Right cardiac atrium (tissue), 5 donors: ENCODE results near the gene STAP1. TPM values are rescaled to one million over a fixed set of nuclear protein-coding genes. Genes with fewer than 3 reads are reported as not detected.
A peak's percentile ranks its signal among the peaks of the same experiment; 100 is the strongest.
"Not testable (repeated sequence)": the region's sequence is repeated elsewhere in the genome, so short reads cannot be mapped to it uniquely, and the experiment has no call there.

Experiments
- ATAC-seq, 2 donors: fragments of 200-7000 bp; cut with Tn5 transposase; one replicate each; pipeline versions ENCODE4 v1.8.0 to v1.9.1; 2020; ENCODE audit warnings: moderate library complexity in 2 of 2, mild to moderate bottlenecking in 1 of 2
- DNase-seq, 3 donors: peaks; one replicate each; pipeline ENCODE4 v3.0.0-alpha.2; 2020
- H3K27ac ChIP-seq: one replicate; pipeline ENCODE4 v1.5.1; 2013; ENCODE audit warnings: mild to moderate bottlenecking, low read length, control low read depth, moderate library complexity
- H3K27me3 ChIP-seq: one replicate; pipeline ENCODE4 v1.6.1; 2013; ENCODE audit not compliant: control insufficient read depth, insufficient read depth
- H3K4me1 ChIP-seq: one replicate; pipeline ENCODE4 v1.6.1; 2013; ENCODE audit warnings: low read length; ENCODE audit not compliant: control insufficient read depth, insufficient read depth
- H3K4me3 ChIP-seq: one replicate; pipeline ENCODE4 v1.5.1; 2013; ENCODE audit warnings: low read length, control low read depth
- H3K9me3 ChIP-seq: one replicate; pipeline ENCODE4 v1.6.1; 2013; ENCODE audit warnings: low read length; ENCODE audit not compliant: control insufficient read depth
- WGBS: extraction: QIAGEN DNeasy Blood & Tissue Kit; methylation state at CpG from one replicate; pipeline ENCODE4 v1.1.7; 2013; 5-methylcytosine and 5-hydroxymethylcytosine counted together
- intact Hi-C, 4 donors: fragments of 100-400 bp; cut with DNase I; formaldehyde crosslinking; loops; one replicate each; pipeline versions ENCODE4 v1.11.0 to v1.14.0; 2022 to 2023
- polyA plus RNA-seq: library from polyadenylated mRNA; stranded (reverse); fragments of 200-250 nt; gene quantifications from one replicate; pipeline ENCODE4 v1.2.3, GENCODE V29; 2013
- total RNA-seq, 4 donors: library from RNA; stranded (reverse); fragmentation: NEBNext Ultra II Directional; extraction: Animal tissue kit (Norgen Biotek cat#: 25700); gene quantifications; one replicate each; pipeline ENCODE4 v1.2.1, GENCODE V29; 2021
- donor health status: healthy with polysubstance abuse.
- donor health status: DM: no; HTN: yes; CAD: no.
- donor health status: DM: no; HTN: no; CAD: no.
- donor health status: DM: no; HTN: yes; CAD: no; lungs with severe emphysema.
- donor health status: DM: yes; HTN: yes; CAD: no.

STAP1 gene
- total and polyA plus RNA-seq, 5 donors, result not detected

GRCh38 chr4:67624939-67625338 lies 66.4 kb downstream of the STAP1 start:
- no peak for DNase-seq
- H3K4me1 ChIP-seq, result no peaks in the 10 kb centered on the region
- no peaks in the 10 kb centered on the region for H3K9me3 ChIP-seq
- no peak overlapping the region for H3K27ac ChIP-seq
- WGBS, result 80% methylated on average over 3 of the region's 3 CpGs
- intact Hi-C loops, result no loop called here
- no peak overlapping the region for H3K4me3 ChIP-seq
- H3K27me3 ChIP-seq, result no peaks in the 10 kb centered on the region
- ATAC-seq, result no peak

- intact Hi-C loops, result no loop called here
- H3K27me3 ChIP-seq, result no peaks in the 10 kb centered on the region
- 71% methylated on average over 3 of the region's 3 CpGs for WGBS
- H3K4me3 ChIP-seq, result no peak overlapping the region
- no peaks in the 10 kb centered on the region for H3K9me3 ChIP-seq
- ATAC-seq, result no peak
- DNase-seq, result no peak
- H3K4me1 ChIP-seq, result no peaks in the 10 kb centered on the region
- H3K27ac ChIP-seq, result no peak overlapping the region
Observed at GRCh38 chr4:67632492-67632891, 74.0 kb downstream of the STAP1 start.

- no peak for DNase-seq
- Histone ChIP-seq H3K4me1 (no peaks in the 10 kb centered on the region), H3K9me3 (no peaks in the 10 kb centered on the region), H3K4me3 (no peak overlapping the region), H3K27me3 (no peaks in the 10 kb centered on the region), H3K27ac (no peak overlapping the region)
- ATAC-seq, result no peak
- 94% methylated on average over 2 of the region's 2 CpGs for WGBS
- intact Hi-C loops, result no loop called here
Observed at GRCh38 chr4:67634741-67635140, 76.2 kb downstream of the STAP1 start.

- WGBS, result 92% methylated on average over 2 of the region's 2 CpGs
- intact Hi-C loops, result no loop called here
- H3K27ac ChIP-seq, result no peak overlapping the region
- H3K4me3 ChIP-seq, result no peak overlapping the region
- H3K27me3 ChIP-seq, result no peaks in the 10 kb centered on the region
- no peaks in the 10 kb centered on the region for H3K9me3 ChIP-seq
- DNase-seq, result no peak
- ATAC-seq, result no peak
- H3K4me1 ChIP-seq, result no peaks in the 10 kb centered on the region
Observed at GRCh38 chr4:67635331-67635730, 76.8 kb downstream of the STAP1 start.

- H3K27ac ChIP-seq, H3K9me3 ChIP-seq, intact Hi-C loops, H3K4me3 ChIP-seq, H3K4me1 ChIP-seq, ATAC-seq, H3K27me3 ChIP-seq: not testable (repeated sequence)
- 95% methylated on average over 30 of the region's 30 CpGs for WGBS
- peak in 2 of 3 donors; percentile 36 to 49 for DNase-seq
Observed at GRCh38 chr4:67636978-67637377, 78.5 kb downstream of the STAP1 start.

DNA sequence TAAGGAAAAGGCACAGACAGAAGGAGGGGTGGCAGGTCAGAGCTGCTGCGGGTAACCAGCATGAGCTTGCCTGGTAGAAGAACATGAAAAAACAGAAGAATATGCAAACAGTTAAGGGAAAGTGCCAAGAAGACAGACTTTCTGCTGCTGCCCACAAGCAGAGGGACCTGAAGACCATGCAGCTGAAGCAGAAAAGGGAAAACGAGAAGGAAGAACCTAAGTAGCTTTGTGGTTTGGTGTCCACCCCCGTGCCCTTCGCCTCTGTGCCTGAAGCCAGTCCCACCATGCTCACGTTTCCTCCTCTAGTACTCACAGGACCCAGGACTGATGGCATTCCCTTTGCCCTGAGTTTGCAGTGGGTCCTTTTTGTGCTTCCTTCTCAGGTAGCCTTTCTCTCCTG lies 79.6 kb downstream of the STAP1 start:
- 90% methylated on average over 5 of the region's 5 CpGs for WGBS
- no peaks in the 10 kb centered on the region for H3K4me1 ChIP-seq
- ATAC-seq (no peak), DNase-seq (no peak)
- H3K27me3 ChIP-seq, result no peaks in the 10 kb centered on the region
- intact Hi-C loops, result no loop called here
- H3K4me3 ChIP-seq, result no peak overlapping the region
- H3K9me3 ChIP-seq, result no peaks in the 10 kb centered on the region
- no peak overlapping the region for H3K27ac ChIP-seq

- no peak overlapping the region for H3K4me3 ChIP-seq
- ATAC-seq, result no peak
- intact Hi-C loops, result no loop called here
Observed at GRCh38 chr4:67651536-67651935, 93.0 kb downstream of the STAP1 start.

More at GRCh38 chr4:67651536-67651935, 93.0 kb downstream of the STAP1 start:
- no peaks in the 10 kb centered on the region for H3K4me1 ChIP-seq
- H3K9me3 ChIP-seq, result no peaks in the 10 kb centered on the region
- no peak overlapping the region for H3K27ac ChIP-seq
- DNase-seq, result no peak
- H3K27me3 ChIP-seq, result no peaks in the 10 kb centered on the region

Other genes with a start within 250 kb of the STAP1 start
- gene CENPC, start 13.2 kb upstream of the STAP1 start, total RNA-seq, result 10 to 100 TPM; 10.8 to 12.4 (median 11.7) TPM
- gene CENPC, start 13.2 kb upstream of the STAP1 start, polyA plus RNA-seq, result 4.9 TPM
- gene UBA6, start 142.4 kb downstream of the STAP1 start, total RNA-seq, result 10 to 100 TPM; 14.5 to 33.4 (median 19.7) TPM
- 3.0 TPM for gene UBA6, start 142.4 kb downstream of the STAP1 start, polyA plus RNA-seq
- gene GNRHR, start 195.7 kb downstream of the STAP1 start, total RNA-seq, result not detected
- gene GNRHR, start 195.7 kb downstream of the STAP1 start, polyA plus RNA-seq, result not detected